PC-3 (cell line): Measurements from ENCODE around the gene NOL6. TPM values are rescaled to one million over a fixed set of nuclear protein-coding genes. Genes with fewer than 3 reads are reported as not detected.

Experiments
- ATAC-seq: fragments of 200-7000 bp; cut with Tn5 transposase; 2 replicates; pipeline ENCODE4 v1.9.1; 2020; ENCODE audit warnings: mild to moderate bottlenecking, moderate library complexity
- BruUV-seq: library from RNA; stranded (reverse); fragments of 400-500 nt; replicated peaks from 2 replicates; lab custom pipeline; 2021; lab: Mats Ljungman, UMichigan
- CTCF ChIA-PET: fragments of 300-600 bp; sonication (Branson Sonifier 250); formaldehyde crosslinking; loops from one replicate; lab custom pipeline; 2022; ENCODE audit warnings: antibody characterized with exemption; lab: Charles Lee
- POLR2A ChIA-PET: fragments of 300-600 bp; sonication (Branson Sonifier 250); formaldehyde crosslinking; loops from one replicate; lab custom pipeline; 2022; ENCODE audit warnings: antibody characterized with exemption; ENCODE audit not compliant: unreplicated experiment; lab: Charles Lee
- DNase-seq: peaks from one replicate; pipeline ENCODE4 v3.0.0-alpha.2; 2015
- H2AFZ ChIP-seq: fragments of 300-600 bp; sonication (generic); 2 replicates; pipeline ENCODE4 v1.6.0; 2016; ENCODE audit warnings: antibody characterized with exemption, low read length
- H3F3A ChIP-seq: fragments of 300-600 bp; sonication (generic); one replicate; pipeline ENCODE4 v1.6.0; 2017; ENCODE audit warnings: antibody characterized with exemption, low read length, control low read depth, mild to moderate bottlenecking; ENCODE audit not compliant: unreplicated experiment
- H3K27ac ChIP-seq: fragments of 300-600 bp; sonication (generic); 2 replicates; pipeline ENCODE4 v1.5.1; 2016; ENCODE audit warnings: mild to moderate bottlenecking, low read length
- H3K27me3 ChIP-seq: fragments of 300-600 bp; sonication (generic); 2 replicates; pipeline ENCODE4 v1.6.1; 2016; ENCODE audit warnings: low read length, mixed read lengths
- H3K36me3 ChIP-seq: fragments of 300-600 bp; sonication (generic); 2 replicates; pipeline ENCODE4 v1.6.1; 2016; ENCODE audit warnings: low read depth, mixed run types, low read length, mixed read lengths
- H3K4me1 ChIP-seq: fragments of 300-600 bp; sonication (generic); 2 replicates; pipeline ENCODE4 v1.5.1; 2016; ENCODE audit warnings: low read length; ENCODE audit not compliant: insufficient read depth
- H3K4me2 ChIP-seq: fragments of 300-600 bp; sonication (generic); 2 replicates; pipeline ENCODE4 v1.6.0; 2016; ENCODE audit warnings: low read length
- H3K4me3 ChIP-seq: fragments of 300-600 bp; sonication (generic); 2 replicates; pipeline ENCODE4 v1.5.1; 2016; ENCODE audit warnings: mild to moderate bottlenecking, low read length, mixed read lengths
- H3K79me2 ChIP-seq: fragments of 300-600 bp; sonication (generic); 2 replicates; pipeline ENCODE4 v1.6.1; 2017; ENCODE audit warnings: low read length, mixed read lengths
- H3K9ac ChIP-seq: fragments of 300-600 bp; sonication (generic); 2 replicates; pipeline ENCODE4 v1.6.0; 2016; ENCODE audit warnings: mild to moderate bottlenecking, low read length
- H3K9me2 ChIP-seq: fragments of 300-600 bp; sonication (generic); replicated peaks from 2 replicates; pipeline ENCODE4 v1.6.1; 2016; ENCODE audit warnings: mixed run types, low read length, mixed read lengths
- H3K9me3 ChIP-seq: fragments of 300-600 bp; sonication (generic); 2 replicates; pipeline ENCODE4 v1.6.1; 2016; ENCODE audit warnings: low read length, mixed read lengths
- H4K20me1 ChIP-seq: fragments of 300-600 bp; sonication (generic); 2 replicates; pipeline ENCODE4 v1.6.1; 2016; ENCODE audit warnings: low read length, mixed read lengths
- CTCF ChIP-seq: fragments of 300-600 bp; sonication (generic); conservative IDR thresholded peaks from 2 replicates; pipeline ENCODE4 v1.5.1; 2017; ENCODE audit warnings: antibody characterized with exemption, low read depth, mild to moderate bottlenecking, low read length
- EZH2 ChIP-seq: fragments of 300-600 bp; sonication (generic); IDR thresholded peaks from one replicate; pipeline ENCODE4 v1.6.1; 2017; ENCODE audit warnings: antibody characterized with exemption, mild to moderate bottlenecking, low read length; ENCODE audit not compliant: unreplicated experiment
- EZH2phosphoT487 ChIP-seq: fragments of 300-600 bp; sonication (generic); IDR thresholded peaks from 2 replicates; pipeline ENCODE4 v1.6.1; 2018; ENCODE audit warnings: mild to moderate bottlenecking, antibody characterized with exemption, low read length, borderline replicate concordance
- intact Hi-C: fragments of 100-400 bp; cut with micrococcal nuclease; formaldehyde crosslinking; loops from 2 replicates; pipeline ENCODE4 v1.9.0; 2023
- total RNA-seq: library from RNA; depleted of rRNA; stranded (reverse); fragments of >200 nt; gene quantifications from 2 replicates; pipeline ENCODE4 v1.2.3, GENCODE V29; 2014

Gene NOL6
- total RNA-seq, 1 experiment from 2014 or later: 35.9 TPM

GRCh38 chr9:33433871-33434270, 39.9 kb downstream of the NOL6 start:
- H3K4me2 ChIP-seq: no peak overlapping the region
- no TSS peak for BruUV-seq
- ChIA-PET POLR2A (interaction anchor here (0.6 kb wide), 1 partner anchor 8 kb away, joined by 3 read pairs; no protein-coding TSS in a partner anchor), CTCF (no interaction called here)
- TF ChIP-seq EZH2 (no peak), CTCF (no peak), EZH2phosphoT487 (no peak)
- ATAC-seq (no peak), DNase-seq (no peak)
- H3K79me2 ChIP-seq: no peaks in the 10 kb centered on the region
- H2AFZ ChIP-seq: no peak overlapping the region
- no peaks in the 10 kb centered on the region for H4K20me1 ChIP-seq
- H3K9me3 ChIP-seq: no peaks in the 10 kb centered on the region
- H3F3A ChIP-seq: no peaks in the 10 kb centered on the region
- no peaks in the 10 kb centered on the region for H3K9me2 ChIP-seq
- no peak overlapping the region for H3K9ac ChIP-seq
- no peak overlapping the region for H3K27ac ChIP-seq
- intact Hi-C loops: no loop called here
- no peaks in the 10 kb centered on the region for H3K27me3 ChIP-seq
- no peak overlapping the region for H3K4me3 ChIP-seq
- H3K36me3 ChIP-seq: no peaks in the 10 kb centered on the region
- H3K4me1 ChIP-seq: 0 out of 2 replicates have a peak, but pooled peaks cover 9% of the 10 kb centered on the region

- H3K27me3 ChIP-seq: no peaks in the 10 kb centered on the region
- peaks cover 19% of the 10 kb centered on the region for H3K4me1 ChIP-seq
- no peak for ATAC-seq
- no peak overlapping the region for H3K4me2 ChIP-seq
- intact Hi-C loops: no loop called here
- no peaks in the 10 kb centered on the region for H3K79me2 ChIP-seq
- no peaks in the 10 kb centered on the region for H3K9me2 ChIP-seq
- H3K27ac ChIP-seq: no peak overlapping the region
- no peaks in the 10 kb centered on the region for H4K20me1 ChIP-seq
- H3K9me3 ChIP-seq: no peaks in the 10 kb centered on the region
- H3K9ac ChIP-seq: no peak overlapping the region
- no peak for DNase-seq
- CTCF ChIA-PET: interaction anchor here (0.8 kb wide), 1 partner anchor 22 kb away, joined by 3 read pairs; no protein-coding TSS in a partner anchor
- no peaks in the 10 kb centered on the region for H3F3A ChIP-seq
- no peak overlapping the region for H3K4me3 ChIP-seq
- no TSS peak for BruUV-seq
- H3K36me3 ChIP-seq: no peaks in the 10 kb centered on the region
- no peak overlapping the region for H2AFZ ChIP-seq
- TF ChIP-seq EZH2phosphoT487: no peak
- no peak for TF ChIP-seq EZH2
- TF ChIP-seq CTCF: no peak
- POLR2A ChIA-PET: interaction anchor here (0.6 kb wide), 1 partner anchor 16 kb away, joined by 4 read pairs; no protein-coding TSS in a partner anchor
These were observed 42.3 kb downstream of the NOL6 start for GRCh38 chr9:33431420-33431819.

- ChIA-PET POLR2A (interaction anchor here (0.6 kb wide), 1 partner anchor 15 kb away, joined by 4 read pairs; no protein-coding TSS in a partner anchor), CTCF (interaction anchor here (0.8 kb wide), 1 partner anchor 22 kb away, joined by 3 read pairs; no protein-coding TSS in a partner anchor)
- no peaks in the 10 kb centered on the region for H3K79me2 ChIP-seq
- TF ChIP-seq CTCF: no peak
- H3K4me2 ChIP-seq: no peak overlapping the region
- H3K9ac ChIP-seq: no peak overlapping the region
- H3F3A ChIP-seq: no peaks in the 10 kb centered on the region
- peaks cover 24% of the 10 kb centered on the region for H3K4me1 ChIP-seq
- ATAC-seq: no peak
- BruUV-seq: no TSS peak
- no peak for DNase-seq
- no peaks in the 10 kb centered on the region for H4K20me1 ChIP-seq
- H3K4me3 ChIP-seq: no peak overlapping the region
- H3K36me3 ChIP-seq: no peaks in the 10 kb centered on the region
- H3K9me2 ChIP-seq: no peaks in the 10 kb centered on the region
- no peaks in the 10 kb centered on the region for H3K27me3 ChIP-seq
- intact Hi-C loops: no loop called here
- H3K9me3 ChIP-seq: no peaks in the 10 kb centered on the region
- no peak overlapping the region for H3K27ac ChIP-seq
- no peak overlapping the region for H2AFZ ChIP-seq
These were observed 42.8 kb downstream of the NOL6 start for GRCh38 chr9:33430942-33431341.
